Measurements from ENCODE around the gene CYFIP1. TPM values are rescaled to one million over a fixed set of nuclear protein-coding genes. Genes with fewer than 3 reads are reported as not detected.

CYFIP1 gene
- total RNA-seq, 1 donor from 2014 or later = 94.7 TPM

DNA sequence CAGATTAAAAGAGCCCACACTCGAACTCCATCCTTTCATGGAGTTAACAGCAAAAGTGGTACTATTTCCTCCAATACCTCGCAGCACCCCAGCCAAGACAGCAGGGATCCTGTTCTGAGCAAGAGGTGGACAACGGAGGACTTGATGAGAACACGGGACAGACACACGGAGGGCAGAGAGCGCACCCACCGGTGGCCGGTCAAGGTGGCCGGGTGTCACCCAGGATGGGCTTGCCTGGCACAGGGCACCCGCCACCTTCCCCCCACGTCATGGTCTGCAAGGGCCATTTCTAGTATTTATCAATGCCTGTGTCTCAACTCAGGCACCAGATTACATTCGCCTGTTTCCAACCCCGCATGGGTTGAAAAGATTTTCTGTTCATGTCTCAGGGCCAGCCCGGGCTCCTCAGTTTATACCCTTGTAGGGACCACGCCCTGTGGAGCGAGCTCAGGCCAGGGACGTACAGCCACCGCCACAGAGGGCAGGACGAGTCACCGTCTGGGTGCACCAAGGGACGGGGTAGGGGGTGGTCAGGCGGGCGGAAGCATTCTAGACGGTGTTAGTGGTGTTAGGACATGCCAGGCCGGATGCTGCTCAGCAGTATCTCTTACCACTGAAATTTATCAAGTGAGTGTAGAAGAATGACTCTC, 64.2 kb downstream of the CYFIP1 start:
- H3K9me3 ChIP-seq = no peaks in the 10 kb centered on the region
- intact Hi-C loops (cut with DNase I) = no loop called here
- H3K4me1 ChIP-seq = no peaks in the 10 kb centered on the region
- peaks cover 77 to 79% of the 10 kb centered on the region in 2 donors for H3K36me3 ChIP-seq
- H3K27me3 ChIP-seq = no peaks in the 10 kb centered on the region
- TF ChIP-seq, protein P1, sequence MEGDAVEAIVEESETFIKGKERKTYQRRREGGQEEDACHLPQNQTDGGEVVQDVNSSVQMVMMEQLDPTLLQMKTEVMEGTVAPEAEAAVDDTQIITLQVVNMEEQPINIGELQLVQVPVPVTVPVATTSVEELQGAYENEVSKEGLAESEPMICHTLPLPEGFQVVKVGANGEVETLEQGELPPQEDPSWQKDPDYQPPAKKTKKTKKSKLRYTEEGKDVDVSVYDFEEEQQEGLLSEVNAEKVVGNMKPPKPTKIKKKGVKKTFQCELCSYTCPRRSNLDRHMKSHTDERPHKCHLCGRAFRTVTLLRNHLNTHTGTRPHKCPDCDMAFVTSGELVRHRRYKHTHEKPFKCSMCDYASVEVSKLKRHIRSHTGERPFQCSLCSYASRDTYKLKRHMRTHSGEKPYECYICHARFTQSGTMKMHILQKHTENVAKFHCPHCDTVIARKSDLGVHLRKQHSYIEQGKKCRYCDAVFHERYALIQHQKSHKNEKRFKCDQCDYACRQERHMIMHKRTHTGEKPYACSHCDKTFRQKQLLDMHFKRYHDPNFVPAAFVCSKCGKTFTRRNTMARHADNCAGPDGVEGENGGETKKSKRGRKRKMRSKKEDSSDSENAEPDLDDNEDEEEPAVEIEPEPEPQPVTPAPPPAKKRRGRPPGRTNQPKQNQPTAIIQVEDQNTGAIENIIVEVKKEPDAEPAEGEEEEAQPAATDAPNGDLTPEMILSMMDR (IDR thresholded peaks at IDR 0.05) = no peak
- H3K4me3 ChIP-seq = no peak overlapping the region
- H3K27ac ChIP-seq = no peak overlapping the region
- DNase-seq (ENCODE audit: low spot score in 2 of 2) = no peak

DNA sequence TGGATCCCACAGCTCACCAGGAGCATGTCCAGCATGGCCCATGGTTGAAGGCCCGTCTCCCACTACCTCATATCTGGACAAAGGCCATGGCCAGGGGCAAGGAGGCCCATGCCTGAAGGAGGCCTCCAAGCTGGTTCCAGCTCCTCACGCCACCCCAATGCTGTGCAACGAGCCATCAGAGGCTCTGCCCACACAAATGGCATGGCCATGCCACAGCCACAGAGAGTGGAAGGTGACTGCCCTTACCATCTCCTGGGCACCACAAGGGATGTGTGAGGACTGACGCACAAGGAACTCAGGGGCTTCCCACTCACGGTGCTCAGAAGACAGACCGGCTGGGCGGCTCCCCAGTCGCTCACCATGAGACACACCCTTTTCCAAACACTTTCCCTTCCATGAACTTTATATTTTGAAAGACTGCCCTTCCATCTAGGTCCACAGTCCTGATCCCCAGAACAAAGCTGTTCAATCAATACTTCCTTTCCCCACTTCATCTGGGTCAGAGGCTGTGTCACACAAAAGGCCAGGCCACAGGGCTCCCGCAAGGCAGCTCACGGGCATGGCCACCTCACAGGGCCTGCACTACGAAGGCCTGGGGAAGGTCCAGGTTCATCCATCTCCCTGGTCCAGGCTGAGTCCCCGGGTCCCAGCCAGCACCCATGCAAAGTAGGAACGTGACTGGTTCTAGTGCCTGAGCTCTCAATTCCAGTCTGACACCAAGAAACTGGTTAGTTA, 66.4 kb downstream of the CYFIP1 start:
- no peak overlapping the region for H3K4me3 ChIP-seq
- DNase-seq (ENCODE audit: low spot score in 2 of 2) = no peak
- H3K27me3 ChIP-seq = no peaks in the 10 kb centered on the region
- intact Hi-C loops (cut with DNase I) = no loop called here
- TF ChIP-seq, protein P1 (IDR thresholded peaks at IDR 0.05) = no peak
- H3K36me3 ChIP-seq = peaks cover 92 to 97% of the 10 kb centered on the region in 2 donors
- no peaks in the 10 kb centered on the region for H3K4me1 ChIP-seq
- H3K9me3 ChIP-seq = no peaks in the 10 kb centered on the region
- H3K27ac ChIP-seq = no peak overlapping the region

DNA sequence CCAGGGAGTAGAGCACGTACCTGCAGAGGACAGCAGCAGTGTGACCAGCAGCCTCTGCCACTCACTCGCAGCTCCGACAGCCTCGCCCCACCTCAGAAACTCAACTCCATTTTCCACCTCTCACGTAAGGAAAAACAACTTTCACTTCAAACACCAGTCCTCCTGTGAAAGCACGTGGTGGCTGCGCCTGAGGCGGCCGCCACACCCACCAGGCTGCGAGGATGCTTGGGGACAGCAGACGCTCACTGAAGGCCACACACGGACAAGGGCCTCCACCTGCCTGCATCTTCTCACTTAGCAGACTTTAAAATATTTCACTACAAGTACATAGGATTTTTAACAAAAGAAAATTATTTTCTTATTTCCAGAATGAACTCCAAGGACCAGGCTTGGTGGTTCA, 67.9 kb downstream of the CYFIP1 start:
- TF ChIP-seq, protein P1 (IDR thresholded peaks at IDR 0.05) = no peak
- no peaks in the 10 kb centered on the region for H3K27me3 ChIP-seq
- intact Hi-C loops (cut with DNase I) = no loop called here
- H3K4me1 ChIP-seq = no peaks in the 10 kb centered on the region
- H3K9me3 ChIP-seq = no peaks in the 10 kb centered on the region
- peaks cover 91 to 97% of the 10 kb centered on the region in 2 donors for H3K36me3 ChIP-seq
- H3K27ac ChIP-seq = no peak overlapping the region
- no peak overlapping the region for H3K4me3 ChIP-seq
- no peak for DNase-seq (ENCODE audit: low spot score in 2 of 2)

DNA sequence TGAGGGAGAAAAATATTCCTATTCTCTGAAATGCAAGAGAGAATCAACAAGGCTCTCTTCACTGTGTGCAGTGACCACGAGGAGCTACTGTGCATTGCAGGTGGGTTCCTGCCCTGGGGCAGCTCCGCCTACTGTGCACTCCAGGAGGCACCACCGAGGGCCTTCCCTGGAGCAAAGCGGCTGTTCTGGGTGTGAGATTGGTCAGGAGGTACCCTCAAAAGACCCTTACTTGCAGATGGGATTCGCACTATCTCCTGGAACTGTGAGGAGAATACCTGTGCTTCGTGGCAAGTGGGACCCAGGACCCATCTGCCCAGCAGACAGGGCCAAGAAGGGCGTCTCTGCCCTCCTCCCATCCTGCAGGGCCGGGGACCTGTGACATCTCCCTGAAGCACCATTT, 68.9 kb downstream of the CYFIP1 start:
- intact Hi-C loops (cut with DNase I) = no loop called here

DNA sequence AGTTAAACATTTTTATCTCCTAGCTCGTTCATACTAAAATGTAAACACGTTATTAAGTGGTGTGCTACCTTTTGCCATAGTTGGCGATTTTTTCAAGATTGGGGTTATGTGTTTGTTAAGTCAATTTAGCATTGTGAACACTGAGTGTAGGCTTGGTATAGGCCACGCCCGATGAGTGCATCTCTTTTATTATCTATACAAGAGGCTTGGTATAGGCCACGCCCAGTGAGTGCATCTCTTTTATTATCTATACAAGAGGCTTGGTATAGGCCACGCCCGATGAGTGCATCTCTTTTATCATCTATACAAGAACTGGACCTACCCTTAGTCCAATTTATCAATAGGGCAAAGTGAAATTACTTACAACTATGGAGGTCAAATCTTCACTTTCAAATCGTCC, 71.3 kb downstream of the CYFIP1 start:
- no peaks in the 10 kb centered on the region for H3K4me1 ChIP-seq
- H3K9me3 ChIP-seq = no peaks in the 10 kb centered on the region
- H3K27me3 ChIP-seq = no peaks in the 10 kb centered on the region
- TF ChIP-seq, protein P1 (IDR thresholded peaks at IDR 0.05) = no peak
- H3K27ac ChIP-seq = no peak overlapping the region
- intact Hi-C loops (cut with DNase I) = no loop called here
- DNase-seq (ENCODE audit: low spot score in 2 of 2) = no peak
- no peak overlapping the region for H3K4me3 ChIP-seq
- peaks cover 76 to 78% of the 10 kb centered on the region in 2 donors for H3K36me3 ChIP-seq

More for the DNA sequence above, 68.9 kb downstream of the CYFIP1 start:
- TF ChIP-seq, protein P1 (IDR thresholded peaks at IDR 0.05) = no peak
- no peaks in the 10 kb centered on the region for H3K4me1 ChIP-seq
- H3K27me3 ChIP-seq = no peaks in the 10 kb centered on the region
- no peaks in the 10 kb centered on the region for H3K9me3 ChIP-seq
- H3K4me3 ChIP-seq = no peak overlapping the region
- H3K27ac ChIP-seq = no peak overlapping the region
- peaks cover 89 to 95% of the 10 kb centered on the region in 2 donors for H3K36me3 ChIP-seq
- DNase-seq (ENCODE audit: low spot score in 2 of 2) = no peak

Measured in ascending aorta (tissue), 2 donors.